ENCODE results near the gene EPSTI1.
A peak's percentile ranks its signal among the peaks of the same experiment; 100 is the strongest.

The EPSTI1 gene

DNA sequence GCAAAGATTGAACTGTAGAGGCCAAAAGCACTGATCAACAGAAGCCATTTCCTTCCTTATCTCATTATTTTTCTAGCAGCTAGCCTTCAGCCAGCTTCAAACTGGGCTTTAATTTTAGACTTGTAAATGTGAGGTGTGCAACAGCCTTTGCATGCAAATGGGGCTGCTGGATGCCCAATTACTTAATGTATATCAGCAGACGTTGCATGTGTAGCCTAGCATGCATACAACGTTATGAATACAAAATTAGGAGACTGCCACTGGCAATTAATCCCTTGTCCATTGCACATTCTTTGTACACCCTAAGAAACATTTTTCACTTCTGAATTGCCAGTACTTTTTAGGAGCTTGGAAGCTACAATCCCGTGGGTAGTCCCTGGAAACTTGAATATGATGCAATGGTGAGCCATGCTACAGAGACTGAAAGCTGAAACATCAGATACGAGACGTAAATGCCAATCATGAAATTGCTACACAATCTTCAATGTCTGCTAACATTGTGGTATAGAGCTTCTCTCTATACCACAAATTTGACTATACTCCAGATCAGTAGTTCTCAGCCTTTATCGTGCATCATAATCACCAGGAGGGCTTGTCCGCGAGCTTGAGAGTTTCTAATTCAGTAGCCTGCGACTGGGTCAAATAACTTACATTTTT, 20.2 kb downstream of the EPSTI1 start:
- no peak for DNase-seq (ENCODE audit: low read depth in 2 of 2, low spot score in 1 of 2)

DNA sequence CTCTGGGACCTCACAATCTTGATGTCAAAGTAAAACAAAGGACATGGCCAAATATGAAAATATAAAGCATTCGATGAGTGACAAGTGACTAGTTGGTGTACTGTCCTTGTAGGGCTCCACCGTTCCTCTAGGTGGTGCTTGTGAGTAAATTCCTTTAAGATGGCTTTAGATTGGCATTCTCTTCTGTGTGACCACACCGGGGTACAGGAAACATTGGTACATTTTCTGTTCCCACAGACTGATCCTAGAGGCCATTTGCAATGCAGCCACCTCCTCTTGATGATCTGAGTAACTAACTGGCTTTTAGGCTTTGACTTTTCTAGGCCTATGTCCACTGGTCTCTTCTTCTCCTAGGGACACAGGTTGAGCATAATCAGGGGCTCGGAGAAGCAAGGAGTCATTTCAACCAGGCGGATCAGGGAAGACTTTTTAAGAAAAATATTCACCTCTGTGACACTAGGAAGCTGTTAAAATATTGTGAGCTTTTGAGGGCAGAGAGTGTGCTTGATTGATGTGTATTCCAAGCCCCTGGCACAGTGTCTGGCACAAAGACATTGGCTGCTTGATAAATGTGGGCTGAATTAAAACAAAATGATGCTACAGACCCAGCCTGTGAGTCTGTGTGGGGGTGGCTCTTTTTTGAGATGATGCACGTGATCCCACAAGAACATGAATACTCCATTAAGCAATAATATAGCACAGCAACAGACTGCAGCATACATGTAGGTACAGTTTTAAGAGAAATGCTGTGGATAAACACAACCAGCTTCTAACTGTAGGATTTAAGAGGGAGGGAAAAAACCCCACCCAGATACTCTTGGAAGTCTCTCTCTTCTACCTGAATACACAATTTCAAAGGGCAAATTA, 21.0 kb downstream of the EPSTI1 start:
- no peak for DNase-seq (ENCODE audit: low read depth in 2 of 2, low spot score in 1 of 2)

DNA sequence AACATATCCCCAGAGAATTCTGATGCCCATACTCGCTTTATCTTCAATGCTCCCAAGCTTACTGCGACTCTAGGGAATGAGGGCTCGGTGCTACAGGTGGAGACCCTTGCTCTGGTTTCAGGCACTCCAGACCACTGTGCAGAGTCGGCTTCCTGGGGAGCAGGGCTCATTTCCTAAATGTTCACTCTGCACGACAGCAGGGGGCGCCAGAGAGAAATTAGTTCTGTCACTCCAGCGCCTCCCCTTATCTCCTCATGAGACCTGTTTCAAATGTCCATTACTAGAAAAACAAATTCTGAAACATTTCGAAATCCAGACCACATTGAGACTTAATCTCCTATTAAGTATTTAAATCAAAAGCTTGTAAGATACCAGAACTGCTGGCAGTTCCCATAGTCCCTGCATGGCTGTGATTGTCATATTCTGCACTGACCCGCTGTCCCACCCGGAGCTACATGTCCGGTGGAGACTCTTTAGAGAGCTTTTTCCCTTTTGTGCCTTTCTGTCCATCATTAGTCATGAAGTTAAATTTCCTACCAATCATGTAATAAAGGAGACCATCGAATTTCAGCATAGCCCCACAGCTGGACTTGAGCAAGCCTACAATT, 22.4 kb downstream of the EPSTI1 start:
- peak; percentile 63 to 77 for DNase-seq (ENCODE audit: low read depth in 2 of 2, low spot score in 1 of 2)

DNA sequence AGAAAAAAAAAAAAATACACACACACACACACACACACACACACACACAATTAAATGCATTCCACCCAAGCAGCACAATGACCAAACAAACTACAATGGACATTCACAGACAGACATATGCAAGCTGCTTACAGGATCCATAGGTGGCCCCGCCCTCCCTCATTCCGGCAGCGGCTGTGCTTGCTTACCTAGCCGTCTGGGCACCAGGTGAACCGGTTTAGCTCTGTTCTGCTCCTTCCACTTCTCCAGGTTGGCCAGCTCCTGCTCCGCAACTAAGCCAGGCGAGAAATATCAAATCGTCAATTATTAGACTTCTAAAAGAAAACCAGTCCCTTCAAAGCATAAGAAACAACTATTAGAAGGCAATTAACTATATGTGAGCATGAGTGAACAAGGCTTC, 23.1 kb downstream of the EPSTI1 start:
- no peak for DNase-seq (ENCODE audit: low read depth in 2 of 2, low spot score in 1 of 2)

DNA sequence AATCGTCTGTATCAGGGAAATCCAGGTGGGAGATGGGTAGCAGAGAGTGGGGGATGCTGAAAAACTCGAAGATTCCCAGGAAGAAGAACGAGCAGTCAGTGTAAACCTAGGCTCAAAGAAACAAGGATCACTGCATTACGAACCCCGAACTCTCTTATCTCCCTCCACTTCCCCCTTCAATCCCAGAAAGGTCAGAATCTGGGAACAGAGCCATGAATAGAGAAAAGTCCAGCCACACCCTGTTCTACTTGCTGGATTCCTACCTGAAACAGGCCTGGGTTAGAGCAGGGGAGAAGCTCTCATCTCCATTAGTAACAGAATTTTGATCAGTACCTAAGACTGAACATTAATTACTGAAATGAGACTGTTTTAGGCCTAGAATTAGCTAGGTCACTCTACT, 24.4 kb downstream of the EPSTI1 start:
- no peak for DNase-seq (ENCODE audit: low read depth in 2 of 2, low spot score in 1 of 2)

DNA sequence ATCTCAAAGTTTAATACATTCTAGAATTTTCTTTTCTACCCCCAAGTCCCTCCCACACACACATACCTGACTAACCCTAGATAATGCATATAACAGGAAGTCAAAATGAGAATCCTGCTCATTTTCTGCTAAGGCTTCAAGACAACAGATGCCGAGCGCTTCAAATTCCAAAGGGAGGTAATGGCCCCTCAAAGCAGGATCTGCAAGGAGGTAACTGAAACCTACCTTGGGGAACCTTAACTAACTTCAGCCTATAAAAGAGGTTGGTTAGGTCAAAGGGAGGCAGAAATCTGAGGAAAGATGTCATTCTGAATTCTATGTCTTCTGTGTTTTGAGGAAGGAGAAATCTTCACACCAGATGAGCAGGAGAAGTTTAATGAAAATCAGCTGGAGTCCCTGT, 26.8 kb downstream of the EPSTI1 start:
- no peak for DNase-seq (ENCODE audit: low read depth in 2 of 2, low spot score in 1 of 2)

DNA sequence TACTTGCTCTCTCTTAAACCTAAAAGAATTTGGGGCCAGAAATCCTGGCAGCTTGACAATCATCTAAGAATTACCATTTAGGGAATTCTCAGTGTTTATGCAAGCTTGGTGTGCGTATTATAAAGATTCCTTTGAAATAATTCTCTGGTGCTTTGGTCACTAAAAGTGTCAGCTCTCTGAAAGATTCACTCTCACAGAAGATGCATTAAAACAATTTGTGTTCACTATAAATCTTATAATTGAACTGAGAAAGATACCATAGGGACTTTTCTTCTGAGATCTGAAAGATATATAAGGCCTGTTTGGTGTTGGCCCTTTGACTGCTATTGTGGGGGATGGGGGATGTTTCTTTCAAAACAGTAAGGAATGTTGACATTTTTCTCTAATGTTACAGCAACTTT, 27.3 kb downstream of the EPSTI1 start:
- DNase-seq (ENCODE audit: low read depth in 2 of 2, low spot score in 1 of 2) = no peak

DNA sequence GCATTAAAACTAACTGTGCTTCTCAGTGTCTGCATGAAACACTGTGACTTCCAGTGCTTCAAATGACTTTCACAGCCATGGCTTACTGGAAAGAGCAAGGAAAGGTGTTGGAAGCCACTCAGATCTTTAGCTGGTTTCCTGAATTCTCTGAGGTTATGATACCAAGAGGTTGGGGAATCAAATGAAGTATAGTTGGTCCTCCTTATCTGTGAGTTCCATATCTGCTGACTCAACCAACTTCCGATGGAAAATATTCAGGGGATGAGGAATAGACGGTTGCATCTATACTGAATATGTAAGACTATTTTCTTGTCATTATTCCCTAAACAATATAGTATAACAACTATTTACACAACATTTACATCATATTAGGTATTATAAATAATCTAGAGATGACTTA, 32.4 kb downstream of the EPSTI1 start:
- no peak for DNase-seq (ENCODE audit: low read depth in 2 of 2, low spot score in 1 of 2)

DNA sequence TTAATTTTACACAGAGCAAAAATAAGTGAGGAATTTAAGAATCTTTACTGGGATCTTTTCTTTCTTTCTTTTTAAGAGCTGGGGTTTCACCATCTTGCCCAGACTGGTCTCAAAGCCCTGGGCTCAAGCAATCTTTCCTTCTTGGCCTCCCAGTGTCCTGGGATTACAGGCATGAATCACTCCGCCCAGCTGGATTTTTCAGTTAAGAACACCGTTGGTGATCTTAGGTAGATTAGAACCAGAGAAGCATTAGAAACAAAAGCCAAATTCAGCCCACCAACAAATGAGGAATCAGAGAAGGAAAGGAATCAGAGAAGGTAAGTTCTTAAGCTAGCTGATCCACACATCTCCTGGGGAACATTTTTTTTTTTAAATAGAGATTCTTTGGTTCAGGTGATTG, 34.2 kb downstream of the EPSTI1 start:
- DNase-seq (ENCODE audit: low read depth in 2 of 2, low spot score in 1 of 2) = no peak

DNA sequence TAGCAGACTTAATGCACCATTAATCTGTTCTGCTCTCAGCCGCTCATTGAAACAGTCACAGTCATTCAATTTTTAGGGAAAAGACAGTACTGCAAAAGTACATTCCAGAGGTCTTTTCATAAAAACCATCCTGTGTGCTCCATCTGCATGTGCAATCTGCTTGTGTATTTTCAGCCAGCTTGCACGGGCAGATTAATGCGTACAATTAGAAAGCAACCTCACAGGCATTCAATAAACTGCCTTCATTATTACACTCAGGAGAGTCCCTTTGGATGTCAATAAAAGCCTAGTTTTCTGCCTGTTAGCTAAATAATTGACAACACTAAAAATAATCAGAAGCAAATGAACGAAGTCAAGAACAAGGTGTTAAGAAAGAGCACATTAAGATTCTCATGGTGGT, 41.9 kb downstream of the EPSTI1 start:
- no peak for DNase-seq (ENCODE audit: low read depth in 2 of 2, low spot score in 1 of 2)

DNA sequence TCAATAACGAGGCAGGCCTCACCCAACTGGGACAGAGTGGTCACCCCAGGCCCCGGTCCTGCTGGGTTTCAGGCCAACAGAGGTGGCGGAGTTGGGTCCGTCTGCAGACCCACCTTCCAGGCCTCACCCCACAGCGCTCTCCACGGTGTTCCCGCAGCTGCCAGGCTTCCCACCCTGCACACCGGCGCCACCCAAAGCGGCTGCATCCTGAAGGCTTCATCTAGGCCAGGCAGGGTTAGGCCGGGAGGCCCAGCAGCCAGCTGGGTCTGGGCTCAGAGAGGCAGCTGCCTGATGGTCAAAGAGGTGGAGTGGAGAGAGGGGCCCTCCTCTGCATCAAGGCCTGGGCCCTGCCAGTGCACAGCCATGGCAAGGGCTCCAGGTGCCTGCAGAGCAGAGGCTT, 44.1 kb downstream of the EPSTI1 start:
- DNase-seq (ENCODE audit: low read depth in 2 of 2, low spot score in 1 of 2) = no peak

DNA sequence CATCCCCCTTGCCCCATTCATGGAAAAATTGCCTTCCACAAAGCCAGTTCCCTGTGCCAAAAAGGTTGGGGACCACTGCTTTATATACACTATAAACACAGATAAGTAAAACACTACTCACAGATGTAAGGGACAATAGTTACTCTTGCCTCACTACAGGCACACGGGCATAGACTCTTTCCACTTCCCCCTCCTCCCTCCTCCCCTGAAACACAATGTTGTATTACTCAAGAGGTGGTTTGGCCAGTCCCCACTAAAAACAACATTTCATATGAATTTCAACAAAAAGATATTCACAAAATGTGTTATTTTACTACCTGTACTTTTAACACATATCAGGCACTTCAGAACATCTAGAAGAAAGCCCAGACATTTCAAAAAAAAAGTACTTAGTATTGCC, 45.1 kb downstream of the EPSTI1 start:
- no peak for DNase-seq (ENCODE audit: low read depth in 2 of 2, low spot score in 1 of 2)

DNA sequence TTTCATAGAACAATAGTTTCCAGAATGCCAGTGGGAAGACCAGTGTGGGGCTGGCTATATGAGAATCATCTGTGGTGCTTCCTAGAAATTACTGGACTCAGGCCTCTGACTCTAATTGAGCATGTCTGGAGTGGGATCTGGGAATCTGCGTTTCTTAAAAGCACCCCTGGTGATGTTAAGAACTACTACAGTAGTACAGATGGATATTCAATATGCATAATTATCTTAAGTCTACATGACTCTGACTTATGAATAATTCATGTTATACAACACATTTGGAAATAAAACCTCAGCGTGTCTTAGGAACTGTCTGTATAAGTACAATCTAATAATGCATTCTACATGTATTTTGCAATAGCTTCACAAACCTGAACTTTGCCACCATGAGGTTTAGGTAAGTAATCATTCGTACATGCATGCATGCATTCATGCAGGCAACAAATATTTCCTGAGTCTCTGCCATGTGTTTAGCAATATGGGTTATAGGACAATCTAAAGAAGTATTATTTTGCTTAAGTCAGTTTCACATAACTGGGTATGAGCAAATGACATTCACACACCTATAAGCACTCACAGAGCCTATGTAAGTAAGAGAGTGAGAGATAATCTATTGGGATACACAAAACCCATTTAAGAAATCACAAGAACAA, 62.0 kb downstream of the EPSTI1 start:
- no peak for DNase-seq (ENCODE audit: low read depth in 2 of 2, low spot score in 1 of 2)

DNA sequence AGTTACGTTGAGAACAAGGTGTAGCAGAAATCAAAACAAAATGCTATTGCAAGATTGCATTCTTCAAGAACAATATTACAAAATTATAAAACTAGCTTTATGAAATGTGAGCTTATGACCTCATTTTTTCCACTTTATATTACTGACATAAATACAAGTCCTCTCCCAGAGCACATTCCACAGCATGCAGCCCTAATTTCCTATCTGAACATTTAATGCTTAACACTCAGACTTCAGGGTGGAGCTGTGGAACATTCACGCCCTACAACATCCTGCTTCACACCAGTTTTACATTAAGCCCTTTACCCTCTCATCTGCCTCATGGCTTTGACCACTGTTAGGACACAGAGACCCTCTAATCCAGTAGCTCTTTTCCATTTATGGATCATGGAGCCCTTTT, 65.5 kb downstream of the EPSTI1 start:
- DNase-seq (ENCODE audit: low read depth in 2 of 2, low spot score in 1 of 2) = no peak

DNA sequence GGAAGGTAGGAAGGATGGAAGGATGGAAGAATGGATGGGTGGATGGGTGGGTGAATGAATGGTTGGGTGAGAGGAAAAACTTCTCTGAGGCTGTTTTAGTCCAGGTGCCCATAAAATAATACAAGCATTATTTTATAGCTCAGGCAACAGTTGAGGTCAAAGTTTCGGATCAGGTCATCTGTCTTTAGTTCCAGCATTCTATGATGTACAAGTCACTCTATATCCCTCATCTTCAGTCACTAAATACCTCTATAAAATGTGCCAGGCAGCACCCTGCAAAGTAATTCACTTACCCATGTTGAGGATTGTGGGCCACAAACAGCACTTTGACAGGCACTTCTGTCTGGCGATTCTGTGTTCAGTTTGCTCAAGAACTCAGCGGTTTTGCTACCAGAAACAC, 66.0 kb downstream of the EPSTI1 start:
- DNase-seq (ENCODE audit: low read depth in 2 of 2, low spot score in 1 of 2) = no peak

DNA sequence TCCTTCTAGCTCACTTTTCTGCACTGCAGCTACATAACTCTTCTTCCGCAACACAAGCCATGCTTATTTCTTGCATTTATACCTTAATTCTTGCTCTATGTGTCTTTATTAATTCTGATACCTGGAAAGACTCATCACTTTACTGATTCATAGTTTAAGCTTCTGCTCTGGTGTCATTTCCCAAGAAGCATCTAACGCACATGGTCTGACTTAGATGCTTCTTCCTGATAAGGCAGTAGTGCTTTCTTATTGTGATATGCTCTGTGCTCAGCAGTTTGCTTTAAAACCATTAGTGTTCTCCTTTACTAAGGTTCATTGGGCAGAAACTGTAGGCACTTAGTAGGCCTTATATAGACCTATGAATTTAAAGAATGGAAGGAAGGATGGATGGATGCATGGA, 66.4 kb downstream of the EPSTI1 start:
- DNase-seq (ENCODE audit: low read depth in 2 of 2, low spot score in 1 of 2) = no peak

DNA sequence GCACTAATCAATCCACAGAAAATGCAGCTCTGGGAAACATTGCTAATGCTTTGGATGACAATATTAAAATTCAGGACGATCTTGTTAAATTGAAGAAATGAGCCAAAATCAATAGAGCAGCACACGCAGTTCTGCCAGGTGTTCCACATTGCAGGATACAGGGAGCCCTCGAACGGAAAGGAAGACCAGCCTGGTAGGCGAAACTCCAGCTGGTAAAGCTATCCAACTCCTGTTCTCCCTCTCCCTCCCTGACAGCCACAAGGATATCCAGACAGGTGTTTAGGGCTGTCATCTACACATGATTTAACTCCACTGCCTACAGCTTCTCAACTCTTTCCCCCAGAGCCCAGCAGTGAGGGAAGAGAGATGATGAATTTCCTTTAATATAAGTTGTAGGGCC, 67.7 kb downstream of the EPSTI1 start:
- no peak for DNase-seq (ENCODE audit: low read depth in 2 of 2, low spot score in 1 of 2)

DNA sequence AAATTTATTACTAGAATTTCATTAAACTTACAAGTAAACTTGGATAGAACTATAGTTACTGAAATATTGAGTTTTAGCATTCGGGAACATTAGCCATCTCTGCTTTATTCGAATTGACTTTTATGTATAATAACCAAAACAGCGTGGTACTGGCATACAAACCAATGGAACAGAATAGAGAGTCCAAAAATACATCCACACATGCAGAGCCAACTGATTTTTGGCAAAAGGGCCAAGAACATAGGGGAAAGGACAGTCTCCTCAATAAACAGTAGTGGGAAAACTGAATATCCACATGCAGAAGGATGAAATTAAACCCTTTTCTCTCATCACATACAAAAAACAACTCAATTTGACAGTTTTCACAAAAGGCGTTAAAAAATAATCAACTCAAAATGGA, 84.3 kb downstream of the EPSTI1 start:
- DNase-seq (ENCODE audit: low read depth in 2 of 2, low spot score in 1 of 2) = no peak

DNA sequence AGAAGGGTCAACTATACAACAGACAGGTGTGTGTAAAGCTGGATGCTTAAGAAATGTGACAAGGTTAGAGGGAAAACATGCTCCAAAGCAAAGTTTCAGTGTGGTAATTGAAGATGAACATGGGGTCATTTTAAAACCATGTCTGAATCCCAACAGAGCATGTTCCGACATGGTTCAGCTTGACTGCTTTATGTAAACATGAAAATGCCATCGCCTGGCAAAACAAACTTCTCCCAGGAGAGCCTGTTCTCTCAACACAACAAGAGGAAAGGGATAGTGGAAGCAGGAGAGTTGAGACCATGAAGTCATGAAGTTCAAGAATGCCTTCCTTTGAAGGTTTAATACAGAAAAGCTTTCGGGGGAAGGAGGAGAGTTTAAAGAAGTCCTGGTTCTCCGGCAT, 85.8 kb downstream of the EPSTI1 start:
- DNase-seq (ENCODE audit: low read depth in 2 of 2, low spot score in 1 of 2) = no peak

DNA sequence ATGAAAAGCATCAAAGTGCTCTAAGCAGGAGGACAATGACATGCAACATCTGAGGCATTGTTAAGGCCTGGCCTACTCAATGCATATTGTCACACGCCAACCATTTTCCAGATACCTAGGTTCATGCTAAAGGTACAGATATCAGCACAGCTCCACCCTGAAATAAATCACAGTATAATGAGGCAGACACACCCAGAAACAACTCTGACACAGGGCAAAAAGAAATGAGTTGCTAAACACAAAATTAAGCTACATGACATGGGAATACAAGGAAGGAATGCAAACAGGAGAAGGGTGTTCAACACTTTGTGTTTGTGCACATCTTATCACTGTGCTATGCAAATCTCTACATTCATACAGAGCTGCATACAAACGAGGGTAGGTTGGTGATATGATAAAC, 86.5 kb downstream of the EPSTI1 start:
- DNase-seq (ENCODE audit: low read depth in 2 of 2, low spot score in 1 of 2) = no peak

DNA sequence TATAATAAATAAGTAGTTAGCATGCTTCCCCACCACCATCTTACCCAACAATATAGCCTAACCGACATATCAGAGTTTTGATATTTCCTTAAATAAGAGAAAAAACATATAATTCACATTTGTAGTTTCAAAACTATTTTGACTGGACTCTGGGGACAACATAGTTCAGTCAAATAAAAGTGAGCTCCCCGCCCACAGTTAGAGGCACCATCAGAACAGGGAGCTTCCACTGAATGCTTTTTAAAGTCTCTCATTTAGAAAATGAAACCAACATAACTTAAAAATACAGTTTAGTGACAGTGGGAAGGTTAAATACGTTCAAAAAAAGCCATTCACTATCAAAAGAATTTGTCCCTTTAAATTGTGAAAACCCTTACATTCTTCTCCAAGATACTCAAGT, 92.8 kb downstream of the EPSTI1 start:
- DNase-seq (ENCODE audit: low read depth in 2 of 2, low spot score in 1 of 2) = no peak

DNA sequence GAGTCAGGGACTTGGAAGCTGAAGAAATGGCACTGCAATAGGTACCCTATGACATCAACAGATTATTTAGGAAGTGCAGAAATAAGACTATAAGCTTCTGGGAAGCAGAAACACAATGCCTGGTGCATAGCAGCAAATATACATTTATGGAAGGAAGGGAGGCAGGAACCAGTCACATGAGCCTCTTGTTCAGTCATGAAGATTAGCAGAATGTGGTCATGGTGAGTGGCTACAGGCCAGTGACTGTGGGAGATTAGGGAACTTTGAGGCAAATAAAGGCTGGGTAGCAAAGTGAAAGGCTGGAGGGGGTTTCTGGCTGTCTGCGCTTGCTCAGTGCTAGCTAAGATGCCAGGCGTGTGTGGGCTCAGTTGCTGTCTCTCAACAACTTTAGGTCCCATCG, 96.3 kb downstream of the EPSTI1 start:
- DNase-seq (ENCODE audit: low read depth in 2 of 2, low spot score in 1 of 2) = no peak
